Urinary bladder (tissue), 4 donors: Measurements from ENCODE around the gene BAD. TPM values are rescaled to one million over a fixed set of nuclear protein-coding genes. Genes with fewer than 3 reads are reported as not detected.
A peak's percentile ranks its signal among the peaks of the same experiment; 100 is the strongest.

Source experiments
- DNase-seq: peaks from one replicate; pipeline ENCODE4 v3.0.0-alpha.2; 2015; ENCODE audit errors: extremely low spot score
- H3K27ac ChIP-seq: one replicate; pipeline ENCODE4 v1.5.1; 2013; ENCODE audit warnings: low read depth, mild to moderate bottlenecking, moderate library complexity
- H3K36me3 ChIP-seq: one replicate; pipeline ENCODE4 v1.6.1; 2013; ENCODE audit warnings: mild to moderate bottlenecking, moderate library complexity; ENCODE audit not compliant: insufficient read depth
- H3K4me1 ChIP-seq: one replicate; pipeline ENCODE4 v1.6.1; 2013; ENCODE audit warnings: mild to moderate bottlenecking, moderate library complexity; ENCODE audit not compliant: insufficient read depth
- H3K4me3 ChIP-seq: one replicate; pipeline ENCODE4 v1.5.1; 2013; ENCODE audit warnings: low read depth, low read length
- WGBS: extraction: QIAGEN DNeasy Blood & Tissue Kit; methylation state at CpG from one replicate; pipeline ENCODE4 v1.1.7; 2013; 5-methylcytosine and 5-hydroxymethylcytosine counted together
- polyA plus RNA-seq: library from polyadenylated mRNA; stranded (reverse); fragments of 200-250 nt; gene quantifications from one replicate; pipeline ENCODE4 v1.2.3, GENCODE V29; 2013
- total RNA-seq: library from RNA; depleted of rRNA; stranded (reverse); fragments of >200 nt; gene quantifications from one replicate; pipeline ENCODE4 v1.2.3, GENCODE V29; 2014
- donor health status: healthy with polysubstance abuse.
- donor health status: healthy.

Gene BAD
- total and polyA plus RNA-seq, 2 donors: 34.2 to 111 TPM

DNA sequence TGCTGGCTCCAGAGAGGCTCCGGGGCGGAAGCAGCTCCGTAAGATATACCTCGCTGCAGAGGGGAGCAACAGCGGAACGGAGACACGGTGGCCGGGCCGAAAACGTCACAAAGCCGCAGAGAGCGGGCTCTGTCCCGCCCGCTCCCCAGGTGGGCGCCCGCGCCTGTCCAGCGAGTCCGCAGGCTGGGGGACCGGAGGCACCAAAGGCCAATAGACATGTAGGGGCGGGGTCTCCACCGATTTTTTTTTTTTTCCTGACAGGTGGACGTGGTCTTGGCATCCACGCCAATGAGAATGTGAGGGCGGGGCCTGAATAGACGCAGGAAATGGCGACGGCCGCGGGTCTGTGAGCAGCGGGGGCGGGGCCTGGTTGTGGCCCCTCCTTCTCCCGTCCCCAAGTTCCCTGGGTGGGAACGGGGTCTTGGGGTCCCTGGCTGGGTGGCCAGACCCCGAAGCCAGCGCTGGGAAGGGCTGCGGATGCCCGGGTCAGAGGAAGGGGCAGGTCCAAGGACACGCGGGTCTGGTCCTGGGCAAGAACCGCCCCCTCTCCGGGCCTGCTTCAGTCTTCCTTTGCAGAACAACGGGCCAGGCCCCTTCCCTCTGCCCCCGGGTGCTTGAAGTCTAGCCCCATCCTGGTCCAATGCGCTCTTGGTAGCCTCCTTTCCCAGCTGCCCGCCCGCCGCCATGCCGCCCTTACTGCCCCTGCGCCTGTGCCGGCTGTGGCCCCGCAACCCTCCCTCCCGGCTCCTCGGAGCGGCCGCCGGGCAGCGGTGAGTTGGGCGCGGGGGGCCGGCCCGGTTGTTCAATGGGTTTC is 54.1 kb downstream of the BAD start, which contains the start of gene DNAJC4:
DNAJC4 (plus strand) TSS at position 378 of the 814 bp plus-strand sequence; CDS start at position 685, 307 bp downstream.
- Histone ChIP-seq H3K4me1 (no peaks in the 10 kb centered on the region), H3K27ac (peak within 1 kb of the TSS; percentile 91), H3K4me3 (peak within 1 kb of the TSS; percentile 63), H3K36me3 (no peaks in the 10 kb centered on the region)
- under 1% methylated on average over 62 of the region's 62 CpGs for WGBS
- DNase-seq: peak; percentile 91

DNA sequence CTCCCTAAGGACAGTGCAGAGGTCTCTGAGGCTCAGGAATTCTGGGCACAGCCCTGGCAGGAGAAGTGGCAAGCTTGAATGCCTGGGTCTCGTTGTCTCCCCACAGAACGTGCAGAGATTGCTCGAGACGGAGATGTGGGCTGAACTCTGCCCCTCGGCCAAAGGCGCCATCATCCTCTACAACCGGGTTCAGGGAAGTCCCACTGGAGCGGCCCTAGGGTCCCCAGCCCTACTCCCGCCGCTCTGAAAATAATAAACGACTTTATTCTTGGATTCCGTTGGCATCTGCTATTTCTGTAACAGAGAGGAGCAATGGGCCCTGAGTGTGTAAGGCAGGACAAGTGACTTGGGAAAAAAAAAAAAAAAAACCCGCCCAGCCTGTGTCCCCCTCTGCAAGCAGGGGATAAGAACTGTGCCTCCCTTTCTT is 54.7 kb downstream of the BAD start:
- no peak for DNase-seq
- H3K4me3 ChIP-seq: peak overlapping the region; percentile 63
- peak overlapping the region; percentile 91 for H3K27ac ChIP-seq
- H3K4me1 ChIP-seq: no peaks in the 10 kb centered on the region
- WGBS: 29% methylated on average over 13 of the region's 13 CpGs
- no peaks in the 10 kb centered on the region for H3K36me3 ChIP-seq

DNA sequence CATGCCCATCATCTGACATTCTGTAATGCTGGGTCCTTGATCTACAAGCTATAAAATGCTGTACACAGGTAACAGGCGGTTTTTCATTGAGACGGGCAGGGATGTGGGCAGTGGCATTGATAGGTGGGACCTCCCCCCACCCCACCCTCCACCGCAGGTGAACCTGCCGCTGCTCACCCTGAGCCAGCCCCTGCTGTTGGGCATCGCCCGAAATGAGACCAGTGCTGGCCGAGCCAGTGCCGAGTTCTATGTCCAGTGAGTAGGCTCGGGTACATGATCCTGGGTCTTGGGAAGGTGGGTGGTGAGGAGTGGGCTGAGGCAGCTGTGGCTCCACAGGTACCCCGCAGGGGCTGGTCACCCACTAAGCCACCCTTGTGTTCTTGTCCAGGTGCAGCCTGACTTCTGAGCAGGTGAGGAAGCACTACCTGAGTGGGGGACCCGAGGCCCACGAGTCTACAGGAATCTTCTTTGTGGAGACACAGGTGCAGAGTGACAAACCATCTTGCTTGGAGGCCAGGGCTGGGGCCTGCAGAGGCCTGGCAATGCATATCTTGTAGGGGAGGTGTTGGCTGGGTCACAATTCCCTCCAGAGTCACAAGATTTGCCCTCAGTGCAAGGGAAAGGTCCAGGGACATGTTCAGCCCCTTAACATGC is 55.2 kb downstream of the BAD start:
- Histone ChIP-seq H3K27ac (no peak overlapping the region), H3K4me3 (no peak overlapping the region), H3K36me3 (no peaks in the 10 kb centered on the region), H3K4me1 (no peaks in the 10 kb centered on the region)
- WGBS: 92% methylated on average over 12 of the region's 12 CpGs
- no peak for DNase-seq

DNA sequence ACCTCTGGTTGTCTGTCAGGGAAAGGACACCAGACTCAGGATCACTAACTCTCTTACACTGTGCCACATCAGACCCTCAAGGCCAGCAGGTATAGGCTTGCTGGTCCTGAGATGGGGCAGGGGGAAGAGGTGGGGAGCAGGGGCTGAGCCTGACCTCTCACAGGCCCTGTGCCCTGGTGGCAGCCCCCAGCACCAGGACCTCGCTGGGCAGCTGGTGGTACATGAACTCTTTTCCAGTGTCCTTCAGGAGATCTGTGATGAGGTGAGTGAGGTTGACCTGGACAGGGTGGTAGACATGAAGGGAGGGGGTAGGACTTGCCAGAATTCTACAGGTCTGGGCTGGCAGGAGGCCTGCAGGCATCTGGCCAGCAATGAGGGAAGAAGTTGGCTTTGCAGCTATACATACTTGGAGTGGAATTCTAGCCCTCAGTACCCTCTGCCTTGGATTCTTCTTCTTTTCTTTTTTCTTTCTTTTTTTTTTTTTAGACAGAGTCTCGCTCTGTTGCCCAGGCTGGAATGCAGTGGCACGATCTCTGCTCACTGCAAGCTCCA is 57.0 kb downstream of the BAD start:
- Histone ChIP-seq H3K4me3 (peak overlapping the region; percentile 62), H3K27ac (no peak overlapping the region), H3K4me1 (no peaks in the 10 kb centered on the region), H3K36me3 (no peaks in the 10 kb centered on the region)
- 63% methylated on average over 3 of the region's 3 CpGs for WGBS
- no peak for DNase-seq

DNA sequence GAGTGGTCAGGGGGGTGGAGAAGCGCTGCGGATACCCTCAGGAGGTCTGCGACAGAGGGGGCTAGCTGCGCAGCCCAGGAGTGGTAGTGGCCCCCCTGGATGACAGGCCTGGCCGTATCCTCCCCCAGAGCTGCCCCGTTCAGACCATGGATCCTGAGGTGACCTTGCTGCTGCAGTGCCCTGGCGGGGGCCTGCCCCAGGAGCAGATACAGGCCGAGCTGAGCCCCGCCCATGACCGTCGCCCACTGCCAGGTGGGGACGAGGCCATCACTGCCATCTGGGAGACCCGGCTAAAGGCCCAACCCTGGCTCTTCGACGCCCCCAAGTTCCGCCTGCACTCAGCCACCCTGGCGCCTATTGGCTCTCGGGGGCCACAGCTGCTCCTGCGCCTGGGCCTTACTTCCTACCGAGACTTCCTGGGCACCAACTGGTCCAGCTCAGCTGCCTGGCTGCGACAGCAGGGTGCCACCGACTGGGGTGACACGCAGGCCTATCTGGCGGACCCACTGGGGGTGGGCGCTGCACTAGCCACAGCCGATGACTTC is 57.9 kb downstream of the BAD start:
- 12% methylated on average over 26 of the region's 26 CpGs for WGBS
- Histone ChIP-seq H3K4me1 (no peaks in the 10 kb centered on the region), H3K27ac (peak overlapping the region; percentile 48), H3K36me3 (no peaks in the 10 kb centered on the region), H3K4me3 (peak overlapping the region; percentile 62)
- DNase-seq: no peak

DNA sequence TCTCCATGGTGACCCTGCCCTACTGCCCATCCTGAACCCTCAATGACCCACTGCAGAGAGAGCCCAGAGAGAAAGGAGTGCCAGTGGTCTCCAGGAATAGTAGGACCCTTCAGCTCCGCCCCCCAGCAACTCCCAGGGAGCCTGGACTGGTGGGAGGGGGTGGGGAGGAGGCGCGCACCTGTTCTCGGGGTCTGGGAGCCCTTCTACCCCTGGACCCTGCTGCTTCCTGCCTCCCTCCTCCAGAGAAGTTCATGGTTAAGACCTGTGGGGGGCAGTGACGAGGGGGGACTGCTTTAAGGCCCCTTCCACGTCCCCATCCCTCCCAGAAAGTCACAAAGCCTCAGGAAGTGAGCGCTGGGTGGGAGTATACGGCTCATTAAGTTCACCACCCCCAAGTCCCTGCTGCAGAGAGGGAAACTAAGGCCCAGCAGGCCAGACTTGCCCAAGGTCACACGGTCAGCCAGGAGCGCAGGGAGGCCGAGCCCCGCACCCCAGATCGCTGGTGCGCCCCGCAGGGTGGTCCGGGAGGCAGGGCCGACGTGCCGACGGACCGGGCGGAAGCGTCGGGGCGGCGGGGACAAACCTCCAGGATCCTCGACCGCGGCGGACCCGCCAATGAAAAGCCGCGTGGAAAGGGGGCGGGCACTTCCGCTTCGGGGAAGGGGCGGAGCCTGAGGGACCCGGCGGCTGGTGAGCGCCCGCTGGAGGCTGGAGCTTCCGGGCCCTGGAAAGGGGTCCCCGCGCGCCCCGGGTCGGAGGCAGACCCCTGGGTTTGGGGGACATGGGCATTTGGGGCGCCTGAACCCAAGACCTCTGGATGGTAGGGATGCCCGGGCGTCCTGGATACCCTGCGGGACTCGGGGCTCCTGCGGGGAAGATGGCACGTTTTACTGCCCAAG is 58.6 kb downstream of the BAD start, which contains the start of the genes NUDT22 and TRPT1:
NUDT22 (plus strand) TSS at position 667 of the 899 bp plus-strand sequence. CDS start 379 bp downstream, outside the sequence.
TRPT1 (minus strand) TSS at position 579 of the 899 bp plus-strand sequence; CDS start at position 253, 326 bp downstream.
- DNase-seq: peak; percentile 72
- under 1% methylated on average over 54 of the region's 54 CpGs for WGBS
- H3K4me1 ChIP-seq: no peaks in the 10 kb centered on the region

DNA sequence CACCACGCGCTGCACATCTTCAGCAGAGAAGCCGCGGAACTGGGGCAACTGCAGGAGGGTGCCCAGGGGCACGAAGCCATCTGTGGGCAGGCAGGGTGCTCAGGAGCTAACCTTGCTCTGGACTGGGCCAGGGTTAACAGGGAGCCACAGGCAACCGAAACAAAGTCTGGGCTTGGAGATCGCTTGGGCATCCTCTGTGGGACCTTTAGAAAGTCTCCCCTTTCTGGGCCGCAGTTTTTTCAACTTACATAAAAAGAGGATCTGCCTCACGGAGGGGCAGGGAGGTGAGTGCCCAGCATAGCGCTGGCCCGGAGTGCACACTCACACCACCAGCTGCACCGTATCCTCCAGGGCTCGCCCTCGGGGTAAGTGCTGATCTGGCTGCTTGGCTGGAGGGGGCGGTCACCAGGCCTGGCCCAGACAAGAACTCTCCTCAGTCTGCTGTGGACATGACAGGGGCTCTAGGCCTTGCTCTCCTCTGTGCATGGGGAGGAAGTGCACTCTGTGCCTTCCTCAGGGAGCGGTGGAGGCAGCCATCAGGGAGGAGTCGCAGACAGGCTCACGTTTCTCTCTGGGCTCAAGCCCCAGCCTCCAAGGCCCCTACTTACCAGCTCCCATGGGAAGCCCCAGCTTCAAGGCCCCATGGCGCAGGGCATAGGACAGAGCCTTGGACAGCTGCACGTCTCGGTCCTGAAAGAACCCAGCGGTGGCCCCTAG is 59.4 kb downstream of the BAD start:
- no peak for DNase-seq
- Histone ChIP-seq H3K36me3 (no peaks in the 10 kb centered on the region), H3K27ac (no peak overlapping the region), H3K4me1 (no peaks in the 10 kb centered on the region), H3K4me3 (peak overlapping the region; percentile 62)
- WGBS: 62% methylated on average over 22 of the region's 22 CpGs

More for the DNA sequence above, 58.6 kb downstream of the BAD start, which contains the start of the genes NUDT22 and TRPT1:
- Histone ChIP-seq H3K27ac (peak within 1 kb of the TSS; percentile 73), H3K36me3 (no peaks in the 10 kb centered on the region), H3K4me3 (peak within 1 kb of the TSS; percentile 62)

DNA sequence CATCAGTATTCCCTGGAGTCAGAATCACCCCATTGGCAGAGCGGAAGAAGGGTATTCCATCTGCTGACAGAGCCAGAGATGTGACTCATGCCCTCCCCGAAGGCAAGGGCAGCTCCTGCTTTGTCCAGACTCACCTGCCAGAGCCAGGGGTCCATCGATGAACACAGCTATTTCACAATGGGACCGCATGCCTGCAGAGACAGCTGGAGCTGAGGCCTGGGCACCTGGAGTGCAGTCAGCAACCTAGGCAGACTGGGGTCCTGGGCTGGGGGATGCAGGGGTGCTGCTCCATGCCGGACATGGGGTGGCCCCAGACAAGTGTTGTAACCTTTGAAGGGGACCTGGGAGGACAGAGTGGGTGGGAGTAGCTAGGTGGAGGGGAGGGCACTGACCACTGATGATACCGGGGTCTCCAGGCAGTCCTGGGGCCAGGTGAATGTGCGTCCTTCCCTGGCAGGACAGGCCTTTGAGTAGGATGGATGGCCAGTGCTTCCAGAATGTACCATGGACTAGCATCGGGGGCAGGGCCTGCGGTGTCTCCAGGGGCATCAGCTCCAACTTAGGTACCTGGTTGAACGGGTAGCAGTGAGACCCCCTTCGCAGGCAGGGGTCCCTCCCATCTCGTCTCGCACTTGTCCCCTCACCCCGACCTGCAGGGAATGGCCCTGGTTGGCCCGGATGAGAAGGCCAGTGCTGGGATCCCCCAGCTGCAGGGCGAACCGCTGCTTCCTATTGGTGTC is 60.1 kb downstream of the BAD start:
- Histone ChIP-seq H3K4me1 (no peaks in the 10 kb centered on the region), H3K4me3 (no peak overlapping the region), H3K27ac (no peak overlapping the region), H3K36me3 (no peaks in the 10 kb centered on the region)
- DNase-seq: no peak
- 91% methylated on average over 17 of the region's 17 CpGs for WGBS

DNA sequence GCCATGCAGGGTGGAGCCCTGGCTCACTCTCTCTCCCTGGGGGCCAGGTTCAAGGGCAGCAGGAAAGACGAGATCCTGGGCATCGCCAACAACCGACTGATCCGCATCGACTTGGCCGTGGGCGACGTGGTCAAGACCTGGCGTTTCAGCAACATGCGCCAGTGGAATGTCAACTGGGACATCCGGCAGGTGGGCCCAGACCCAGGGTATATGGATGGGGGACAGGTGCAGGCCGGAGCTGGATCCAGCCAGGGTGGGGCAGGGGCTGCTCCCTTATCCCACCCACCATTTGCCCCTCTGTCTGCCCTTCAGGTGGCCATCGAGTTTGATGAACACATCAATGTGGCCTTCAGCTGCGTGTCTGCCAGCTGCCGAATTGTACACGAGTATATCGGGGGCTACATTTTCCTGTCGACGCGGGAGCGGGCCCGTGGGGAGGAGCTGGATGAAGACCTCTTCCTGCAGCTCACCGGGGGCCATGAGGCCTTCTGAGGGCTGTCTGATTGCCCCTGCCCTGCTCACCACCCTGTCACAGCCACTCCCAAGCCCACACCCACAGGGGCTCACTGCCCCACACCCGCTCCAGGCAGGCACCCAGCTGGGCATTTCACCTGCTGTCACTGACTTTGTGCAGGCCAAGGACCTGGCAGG is 61.3 kb downstream of the BAD start:
- 79% methylated on average over 24 of the region's 24 CpGs for WGBS
- Histone ChIP-seq H3K4me1 (no peaks in the 10 kb centered on the region), H3K27ac (no peak overlapping the region), H3K4me3 (no peak overlapping the region), H3K36me3 (no peaks in the 10 kb centered on the region)
- DNase-seq: no peak

DNA sequence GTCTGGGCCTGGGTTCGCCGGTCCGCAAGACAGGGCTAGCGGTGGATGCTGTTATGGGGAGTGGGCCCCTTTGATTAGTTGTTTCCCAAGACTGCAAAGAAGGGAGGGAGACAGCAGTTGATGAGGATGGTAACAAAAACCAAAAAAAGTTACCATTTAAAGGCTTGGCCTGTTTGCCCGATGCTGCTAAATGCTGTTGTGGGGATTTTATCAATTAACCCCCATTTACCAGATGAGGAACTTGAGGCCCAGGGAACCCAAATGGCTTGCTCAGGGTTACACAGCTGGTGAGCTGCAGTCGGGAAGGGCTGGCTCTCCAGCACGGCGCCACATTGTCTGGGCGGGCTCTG is 61.8 kb downstream of the BAD start:
- Histone ChIP-seq H3K27ac (no peak overlapping the region), H3K4me3 (no peak overlapping the region), H3K4me1 (no peaks in the 10 kb centered on the region), H3K36me3 (no peaks in the 10 kb centered on the region)
- no peak for DNase-seq
- WGBS: 68% methylated on average over 9 of the region's 9 CpGs

DNA sequence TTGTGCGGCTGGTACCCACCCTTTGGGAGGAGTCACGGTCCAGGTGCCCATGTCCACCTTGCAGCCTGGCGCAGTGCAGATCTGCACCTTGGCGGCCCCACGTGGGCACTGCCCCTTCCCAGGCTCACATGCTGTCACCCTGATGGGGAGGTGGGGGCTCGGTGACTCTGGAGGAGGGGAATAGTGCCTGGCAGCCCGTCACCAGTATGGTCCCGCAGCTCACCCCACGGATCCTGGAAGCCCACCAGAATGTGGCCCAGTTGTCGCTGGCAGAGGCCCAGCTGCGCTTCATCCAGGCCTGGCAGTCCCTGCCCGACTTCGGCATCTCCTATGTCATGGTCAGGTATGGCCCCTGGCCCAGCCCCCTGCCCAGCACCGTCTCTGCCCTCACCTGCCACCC is 63.7 kb downstream of the BAD start:
- DNase-seq: no peak
- 88% methylated on average over 14 of the region's 14 CpGs for WGBS
- Histone ChIP-seq H3K36me3 (no peaks in the 10 kb centered on the region), H3K27ac (no peak overlapping the region), H3K4me3 (no peak overlapping the region), H3K4me1 (no peaks in the 10 kb centered on the region)
